Neural progenitor cell (in vitro differentiated cells): ENCODE results near the gene ZNF484.
"Not testable (repeated sequence)": the region's sequence is repeated elsewhere in the genome, so short reads cannot be mapped to it uniquely, and the experiment has no call there.

Experiments used
- EZH2 ChIP-seq: fragments of 200-600 bp; sonication (generic); IDR thresholded peaks from 2 replicates; pipeline ENCODE4 v1.6.1; 2017; ENCODE audit warnings: antibody characterized with exemption, mild to moderate bottlenecking, moderate library complexity
- EZH2phosphoT487 ChIP-seq: fragments of 200-600 bp; sonication (generic); IDR thresholded peaks from 2 replicates; pipeline ENCODE4 v1.6.1; 2017; ENCODE audit warnings: antibody characterized with exemption
- TF ChIP-seq, protein P1 (sequence below): fragments of 200-600 bp; sonication (generic); IDR thresholded peaks from 2 replicates; pipeline ENCODE4 v1.5.1; 2017; ENCODE audit warnings: antibody characterized with exemption, mild to moderate bottlenecking

GRCh38 chr9:92838411-92838810 is 39.4 kb downstream of the ZNF484 start:
- TF ChIP-seq, protein P1, sequence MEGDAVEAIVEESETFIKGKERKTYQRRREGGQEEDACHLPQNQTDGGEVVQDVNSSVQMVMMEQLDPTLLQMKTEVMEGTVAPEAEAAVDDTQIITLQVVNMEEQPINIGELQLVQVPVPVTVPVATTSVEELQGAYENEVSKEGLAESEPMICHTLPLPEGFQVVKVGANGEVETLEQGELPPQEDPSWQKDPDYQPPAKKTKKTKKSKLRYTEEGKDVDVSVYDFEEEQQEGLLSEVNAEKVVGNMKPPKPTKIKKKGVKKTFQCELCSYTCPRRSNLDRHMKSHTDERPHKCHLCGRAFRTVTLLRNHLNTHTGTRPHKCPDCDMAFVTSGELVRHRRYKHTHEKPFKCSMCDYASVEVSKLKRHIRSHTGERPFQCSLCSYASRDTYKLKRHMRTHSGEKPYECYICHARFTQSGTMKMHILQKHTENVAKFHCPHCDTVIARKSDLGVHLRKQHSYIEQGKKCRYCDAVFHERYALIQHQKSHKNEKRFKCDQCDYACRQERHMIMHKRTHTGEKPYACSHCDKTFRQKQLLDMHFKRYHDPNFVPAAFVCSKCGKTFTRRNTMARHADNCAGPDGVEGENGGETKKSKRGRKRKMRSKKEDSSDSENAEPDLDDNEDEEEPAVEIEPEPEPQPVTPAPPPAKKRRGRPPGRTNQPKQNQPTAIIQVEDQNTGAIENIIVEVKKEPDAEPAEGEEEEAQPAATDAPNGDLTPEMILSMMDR = not testable (repeated sequence)
- not testable (repeated sequence) for TF ChIP-seq EZH2, EZH2phosphoT487
